GM19240 (cell line): Measurements from ENCODE around the gene UQCRFS1.

Experiments used
- DNase-seq: peaks from one replicate; pipeline ENCODE4 v3.0.0; 2011; ENCODE audit warnings: low spot score; ENCODE audit not compliant: insufficient read length

Gene UQCRFS1

DNA sequence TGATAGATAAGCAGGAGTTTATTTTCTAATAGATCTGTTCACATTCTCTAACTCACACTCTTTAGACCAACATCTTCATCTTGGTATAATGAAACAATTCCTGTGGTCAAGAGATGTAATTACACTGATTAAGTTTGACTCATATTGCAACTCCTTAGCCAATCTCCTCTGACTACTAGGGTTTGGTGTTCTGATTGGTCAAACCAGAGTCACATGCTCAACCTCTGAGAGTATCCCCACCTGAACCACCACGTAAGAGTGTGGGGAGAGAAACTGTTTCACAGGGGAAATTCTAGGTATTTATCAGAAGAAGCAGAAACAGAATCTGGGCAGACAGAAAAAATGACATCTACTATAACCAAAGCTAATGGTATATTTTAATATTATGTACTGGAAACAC lies 42.4 kb downstream of the UQCRFS1 start:
- DNase-seq: no peak

- DNase-seq: no peak
Measured at GRCh38 chr19:29162694-29163093, 50.3 kb downstream of the UQCRFS1 start.

- DNase-seq: no peak
Measured at GRCh38 chr19:29155683-29156082, 57.3 kb downstream of the UQCRFS1 start.
